ENCODE measurements around the gene PRPH.

GRCh38 chr12:49288922-49289555 is 5.9 kb upstream of the PRPH start:
- TF ChIP-seq, protein P1, sequence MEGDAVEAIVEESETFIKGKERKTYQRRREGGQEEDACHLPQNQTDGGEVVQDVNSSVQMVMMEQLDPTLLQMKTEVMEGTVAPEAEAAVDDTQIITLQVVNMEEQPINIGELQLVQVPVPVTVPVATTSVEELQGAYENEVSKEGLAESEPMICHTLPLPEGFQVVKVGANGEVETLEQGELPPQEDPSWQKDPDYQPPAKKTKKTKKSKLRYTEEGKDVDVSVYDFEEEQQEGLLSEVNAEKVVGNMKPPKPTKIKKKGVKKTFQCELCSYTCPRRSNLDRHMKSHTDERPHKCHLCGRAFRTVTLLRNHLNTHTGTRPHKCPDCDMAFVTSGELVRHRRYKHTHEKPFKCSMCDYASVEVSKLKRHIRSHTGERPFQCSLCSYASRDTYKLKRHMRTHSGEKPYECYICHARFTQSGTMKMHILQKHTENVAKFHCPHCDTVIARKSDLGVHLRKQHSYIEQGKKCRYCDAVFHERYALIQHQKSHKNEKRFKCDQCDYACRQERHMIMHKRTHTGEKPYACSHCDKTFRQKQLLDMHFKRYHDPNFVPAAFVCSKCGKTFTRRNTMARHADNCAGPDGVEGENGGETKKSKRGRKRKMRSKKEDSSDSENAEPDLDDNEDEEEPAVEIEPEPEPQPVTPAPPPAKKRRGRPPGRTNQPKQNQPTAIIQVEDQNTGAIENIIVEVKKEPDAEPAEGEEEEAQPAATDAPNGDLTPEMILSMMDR (IDR thresholded peaks at IDR 0.05): no peak
- TF ChIP-seq POLR2A (IDR thresholded peaks at IDR 0.05): no peak

Measured in lower leg skin (tissue), 3 donors.